ENCODE measurements around the gene TOM1. TPM values are rescaled to one million over a fixed set of nuclear protein-coding genes. Genes with fewer than 3 reads are reported as not detected.

TOM1 gene
- total RNA-seq, 4 donors from 2014 or later, result 22.3 to 40.3 (median 34.1) TPM

DNA sequence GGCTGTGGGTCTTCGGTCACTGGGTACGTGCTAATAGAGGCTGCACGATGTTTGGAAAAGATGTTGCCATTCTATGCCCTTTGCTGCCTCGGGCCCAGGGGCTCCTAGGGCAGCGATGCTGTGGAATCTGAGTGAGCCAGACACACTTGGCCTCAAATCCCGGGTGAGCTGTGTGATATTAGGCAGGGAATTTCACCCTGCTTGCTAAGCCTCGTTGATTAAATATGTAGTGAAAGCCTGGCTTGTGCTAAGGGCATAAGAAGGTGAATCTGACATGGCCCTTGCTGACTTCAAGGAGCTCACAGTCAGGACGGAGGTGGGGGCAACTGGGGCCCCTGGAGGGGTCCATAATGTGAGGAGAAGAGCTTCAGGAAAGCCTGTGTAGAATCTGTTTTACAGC lies 75.8 kb downstream of the TOM1 start:
- Histone ChIP-seq H3K27ac (no peak overlapping the region), H3K36me3 (no peaks in the 10 kb centered on the region), H3K4me1 (peaks cover 0 to 41% (median 19%) of the 10 kb centered on the region in 3 donors), H3K27me3 (no peaks in the 10 kb centered on the region), H3K4me3 (no peak overlapping the region), H3K9me3 (no peaks in the 10 kb centered on the region)
- TF ChIP-seq, protein P1, sequence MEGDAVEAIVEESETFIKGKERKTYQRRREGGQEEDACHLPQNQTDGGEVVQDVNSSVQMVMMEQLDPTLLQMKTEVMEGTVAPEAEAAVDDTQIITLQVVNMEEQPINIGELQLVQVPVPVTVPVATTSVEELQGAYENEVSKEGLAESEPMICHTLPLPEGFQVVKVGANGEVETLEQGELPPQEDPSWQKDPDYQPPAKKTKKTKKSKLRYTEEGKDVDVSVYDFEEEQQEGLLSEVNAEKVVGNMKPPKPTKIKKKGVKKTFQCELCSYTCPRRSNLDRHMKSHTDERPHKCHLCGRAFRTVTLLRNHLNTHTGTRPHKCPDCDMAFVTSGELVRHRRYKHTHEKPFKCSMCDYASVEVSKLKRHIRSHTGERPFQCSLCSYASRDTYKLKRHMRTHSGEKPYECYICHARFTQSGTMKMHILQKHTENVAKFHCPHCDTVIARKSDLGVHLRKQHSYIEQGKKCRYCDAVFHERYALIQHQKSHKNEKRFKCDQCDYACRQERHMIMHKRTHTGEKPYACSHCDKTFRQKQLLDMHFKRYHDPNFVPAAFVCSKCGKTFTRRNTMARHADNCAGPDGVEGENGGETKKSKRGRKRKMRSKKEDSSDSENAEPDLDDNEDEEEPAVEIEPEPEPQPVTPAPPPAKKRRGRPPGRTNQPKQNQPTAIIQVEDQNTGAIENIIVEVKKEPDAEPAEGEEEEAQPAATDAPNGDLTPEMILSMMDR (IDR thresholded peaks at IDR 0.05), result no peak
- ATAC-seq, result no peak
- 40 to 71% methylated on average over 1 to 7 of the region's 8 CpGs for WGBS, 2 donors (ENCODE audit: low coverage in 1 of 2)

DNA sequence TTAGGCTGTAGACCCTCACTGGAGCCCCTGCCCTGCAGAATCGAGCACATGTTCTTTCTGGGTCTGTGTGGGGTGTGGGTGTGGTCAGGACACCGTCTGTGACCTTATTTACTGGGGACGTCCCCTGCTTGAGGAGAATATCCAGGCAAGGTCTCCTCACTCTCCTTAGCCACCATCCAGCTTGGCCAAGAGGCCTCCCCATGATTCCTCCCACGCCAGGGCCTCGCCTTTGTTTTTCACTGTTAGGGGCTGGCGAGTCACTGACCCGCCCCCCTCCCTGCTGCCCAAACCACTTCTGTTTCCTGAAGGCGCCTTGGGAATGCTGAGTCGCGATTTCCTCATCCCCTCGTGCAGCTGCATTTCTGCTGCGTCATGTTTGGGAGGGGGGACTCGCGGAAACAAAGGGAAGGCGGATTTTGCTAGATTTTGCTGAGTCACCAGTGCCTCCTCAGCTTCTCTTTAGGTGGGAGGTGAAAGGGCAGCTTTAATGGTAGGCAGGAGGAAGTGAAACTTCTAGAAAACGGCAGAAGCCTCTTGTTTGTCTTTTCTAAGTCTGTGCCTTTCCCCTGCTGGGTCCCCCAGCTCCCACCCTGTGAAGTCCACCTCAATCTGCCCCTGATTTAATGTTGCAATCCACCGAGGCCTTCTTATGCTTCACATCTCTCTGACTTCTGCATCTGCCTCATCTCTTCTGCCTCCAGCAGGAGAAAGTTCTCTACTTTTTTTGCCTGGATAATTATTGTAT lies 77.2 kb downstream of the TOM1 start:
- ATAC-seq, result peak; percentile 73
- 9 to 24% methylated on average over 3 to 8 of the region's 17 CpGs for WGBS, 2 donors (ENCODE audit: low coverage in 1 of 2)
- Histone ChIP-seq H3K9me3 (no peaks in the 10 kb centered on the region), H3K36me3 (no peaks in the 10 kb centered on the region), H3K27me3 (no peaks in the 10 kb centered on the region), H3K4me1 (peaks cover 0 to 49% (median 26%) of the 10 kb centered on the region in 3 donors), H3K4me3 (no peak overlapping the region), H3K27ac (peak overlapping the region; percentile 14 to 81 (median 74))
- TF ChIP-seq EP300 (IDR thresholded peaks at IDR 0.05) (no peak), POLR2AphosphoS5 (IDR thresholded peaks at IDR 0.05) (peak; percentile 93), POLR2A (IDR thresholded peaks at IDR 0.05) (no peak)
- TF ChIP-seq, protein P1 (IDR thresholded peaks at IDR 0.05), result peak in 1 of 4 experiments; percentile 4

DNA sequence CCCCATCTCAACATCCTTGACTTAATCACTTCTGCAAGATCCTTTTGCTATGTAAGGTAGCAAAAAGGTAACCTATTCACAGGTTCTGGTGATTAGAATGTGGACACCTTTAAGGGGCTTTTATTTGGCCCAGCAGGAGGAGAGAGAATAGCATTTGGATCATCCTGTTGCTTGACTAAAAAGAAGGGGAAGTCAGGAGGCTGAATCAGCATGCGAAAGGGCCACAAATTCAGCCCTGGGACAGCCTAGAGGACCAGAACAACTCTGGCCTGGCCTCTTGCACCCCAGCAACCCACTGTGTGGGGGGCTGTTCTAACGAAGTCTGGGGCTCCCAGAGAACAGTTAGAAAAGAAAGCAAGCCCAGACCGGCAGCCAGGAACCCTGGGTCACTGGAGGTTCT lies 78.0 kb downstream of the TOM1 start:
- Histone ChIP-seq H3K9me3 (no peaks in the 10 kb centered on the region), H3K27ac (peak overlapping the region in 3 of 4 donors; percentile 71 to 81 (median 78)), H3K4me3 (no peak overlapping the region), H3K36me3 (no peaks in the 10 kb centered on the region), H3K4me1 (peaks cover 0 to 47% (median 22%) of the 10 kb centered on the region in 3 donors), H3K27me3 (no peaks in the 10 kb centered on the region)
- WGBS, 2 donors (ENCODE audit: low coverage in 1 of 2), result no CpG with 5 or more reads among the region's 3 CpGs
- ATAC-seq, result no peak
- no peak for TF ChIP-seq POLR2AphosphoS5 (IDR thresholded peaks at IDR 0.05)
- no peak for TF ChIP-seq POLR2A (IDR thresholded peaks at IDR 0.05)
- TF ChIP-seq EP300 (IDR thresholded peaks at IDR 0.05), result no peak
- TF ChIP-seq, protein P1 (IDR thresholded peaks at IDR 0.05), result no peak

DNA sequence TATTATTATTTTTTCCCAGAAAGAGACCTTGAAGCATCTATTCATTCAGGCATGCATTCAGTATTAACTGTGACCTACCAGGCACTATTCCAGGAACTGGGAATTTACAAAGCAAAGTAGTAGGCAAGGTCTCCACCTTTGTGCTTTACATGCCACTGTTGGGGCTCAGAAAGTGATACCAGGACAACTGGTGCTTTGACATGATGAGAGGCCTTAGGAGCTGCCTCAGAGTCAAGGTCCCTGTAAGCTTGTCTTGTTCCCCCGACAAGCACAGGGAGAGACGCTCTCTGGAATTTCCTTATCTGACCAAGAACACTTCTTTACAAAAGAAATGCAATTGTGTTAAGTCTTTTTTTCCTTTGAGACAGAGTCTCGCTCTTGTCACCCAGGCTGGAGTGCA lies 78.9 kb downstream of the TOM1 start:
- 90 to 91% methylated on average over 3 of the region's 3 CpGs for WGBS, 2 donors (ENCODE audit: low coverage in 1 of 2)
- Histone ChIP-seq H3K9me3 (no peaks in the 10 kb centered on the region), H3K36me3 (peaks cover 0 to 5% of the 10 kb centered on the region in 2 donors), H3K27ac (no peak overlapping the region), H3K4me3 (no peak overlapping the region), H3K27me3 (no peaks in the 10 kb centered on the region), H3K4me1 (peaks cover 0 to 55% (median 22%) of the 10 kb centered on the region in 3 donors)
- no peak for ATAC-seq
- TF ChIP-seq EP300 (IDR thresholded peaks at IDR 0.05) (no peak), POLR2AphosphoS5 (IDR thresholded peaks at IDR 0.05) (no peak), POLR2A (IDR thresholded peaks at IDR 0.05) (no peak)
- TF ChIP-seq, protein P1 (IDR thresholded peaks at IDR 0.05), result no peak

All from gastroesophageal sphincter (tissue), 4 donors.